A549 treated with DMSO at 1 μM for 4 hours (cell line): ENCODE data around the gene ARHGEF26. TPM values are rescaled to one million over a fixed set of nuclear protein-coding genes. Genes with fewer than 3 reads are reported as not detected.

Source experiments
- total RNA-seq: library from RNA; stranded (reverse); fragments of 200-300 nt; extraction: Qiagen RNA extraction; gene quantifications from 5 replicates; pipeline ENCODE4 v1.2.3, GENCODE V29; 2022; ENCODE audit warnings: low read depth

ARHGEF26 gene
- 6.3 to 7.8 TPM (median 7.0 TPM) in 5 replicates for total RNA-seq

DNA sequence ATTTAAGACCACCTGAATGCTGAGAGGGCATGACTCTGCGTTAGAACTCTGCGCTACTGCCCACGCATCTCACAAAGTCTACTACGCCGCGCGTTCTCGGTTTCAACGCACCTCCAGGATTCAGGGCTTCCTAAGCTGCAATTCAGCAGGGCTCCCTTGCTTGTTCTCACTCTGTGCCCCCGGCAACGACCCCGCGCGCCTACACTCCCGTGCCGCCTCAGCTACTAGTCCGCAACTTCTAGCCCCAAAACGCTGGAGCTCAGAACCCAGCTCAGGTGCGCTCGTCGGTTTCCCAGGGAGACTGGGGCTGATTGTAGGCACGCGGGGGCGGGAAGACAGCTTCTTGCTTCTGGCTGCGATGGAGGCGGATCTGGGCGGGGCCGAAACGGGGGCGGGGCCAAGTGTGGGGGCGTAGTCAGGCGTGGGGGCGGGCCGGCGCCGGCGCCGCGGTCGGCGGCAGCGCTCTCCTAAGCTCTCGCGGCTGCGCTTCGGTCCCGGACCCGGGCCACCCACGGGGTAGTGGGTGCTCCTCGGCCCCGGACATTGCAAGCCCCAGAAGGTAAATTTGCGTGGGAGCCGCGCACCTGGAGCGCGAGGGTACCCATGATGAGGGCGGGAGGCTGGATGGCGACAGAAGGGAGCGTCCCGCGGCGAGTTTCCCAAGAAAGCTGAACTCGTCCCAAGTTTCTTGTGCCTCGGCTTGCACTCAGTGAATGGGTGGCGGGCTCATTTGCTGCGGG lies at the start of gene ARHGEF26:
TSS of gene ARHGEF26 (plus strand) at position 430 of the 740 bp plus-strand sequence. CDS start 603 bp downstream, outside the sequence.

Other genes with a start within 250 kb of the ARHGEF26 start
- 51.9 to 66.9 TPM (median 66.3 TPM) in 5 replicates for gene DHX36, start 203.1 kb downstream of the ARHGEF26 start, total RNA-seq